Cerebellar cortex (tissue), 1 donor: ENCODE results near the gene ARHGAP23.

Experiments
- DNase-seq: peaks from one replicate; pipeline ENCODE4 v3.0.0-alpha.2; 2015; ENCODE audit warnings: low spot score

The ARHGAP23 gene

DNA sequence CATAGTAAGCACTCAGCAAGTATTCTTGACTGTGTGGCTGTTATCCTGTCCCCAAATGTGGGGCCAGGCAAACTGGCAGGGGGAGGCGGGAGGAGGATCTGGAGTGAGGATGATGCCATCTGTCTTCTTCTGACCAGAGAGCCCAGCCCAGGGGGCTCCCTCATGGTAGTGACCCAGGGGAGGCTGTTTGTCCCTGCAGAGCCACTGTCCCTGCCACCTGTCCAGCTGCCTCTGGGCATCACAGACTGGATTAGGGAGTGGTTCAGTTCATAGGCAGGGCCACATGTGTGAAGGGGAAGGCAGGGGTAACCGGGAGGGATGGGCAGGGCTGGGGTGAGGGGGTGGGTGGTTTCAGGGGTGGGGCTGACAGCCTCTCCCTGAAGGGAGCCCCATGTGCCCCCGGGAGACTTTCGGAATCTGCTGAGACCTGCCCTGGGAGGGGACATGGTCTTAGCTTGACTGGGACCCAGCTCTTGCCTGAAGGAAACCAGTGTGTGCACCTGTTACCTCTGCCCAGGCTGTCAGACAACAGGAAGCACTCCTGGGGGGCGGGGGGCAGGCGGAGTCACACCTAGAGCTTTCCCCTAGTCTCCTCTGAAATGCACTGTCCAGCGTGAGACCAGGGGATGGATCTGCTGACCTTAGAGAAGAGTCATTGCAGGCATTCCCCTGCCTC lies 15.2 kb downstream of the ARHGAP23 start:
- DNase-seq, result no peak

DNA sequence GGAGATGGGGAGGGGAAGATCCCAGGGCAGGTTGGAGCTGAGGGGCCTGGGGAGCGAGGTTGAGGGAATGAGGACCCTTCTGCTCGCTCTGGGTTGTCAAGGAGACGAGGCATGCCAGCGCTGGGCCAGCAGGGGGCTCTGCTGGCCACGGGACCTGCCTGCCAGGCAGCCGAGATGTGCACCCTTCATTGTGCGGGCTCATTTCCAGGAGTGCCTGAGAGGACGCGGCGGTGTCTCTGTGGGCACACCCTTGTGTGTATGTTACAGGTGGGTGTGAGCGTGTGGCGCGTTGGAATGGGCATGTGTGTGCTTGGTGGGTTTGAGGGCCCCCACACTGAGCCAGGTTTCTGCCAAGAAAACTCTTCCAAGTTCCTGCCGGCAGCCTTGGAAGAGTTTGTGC lies 15.9 kb downstream of the ARHGAP23 start:
- peak; percentile 72 for DNase-seq

DNA sequence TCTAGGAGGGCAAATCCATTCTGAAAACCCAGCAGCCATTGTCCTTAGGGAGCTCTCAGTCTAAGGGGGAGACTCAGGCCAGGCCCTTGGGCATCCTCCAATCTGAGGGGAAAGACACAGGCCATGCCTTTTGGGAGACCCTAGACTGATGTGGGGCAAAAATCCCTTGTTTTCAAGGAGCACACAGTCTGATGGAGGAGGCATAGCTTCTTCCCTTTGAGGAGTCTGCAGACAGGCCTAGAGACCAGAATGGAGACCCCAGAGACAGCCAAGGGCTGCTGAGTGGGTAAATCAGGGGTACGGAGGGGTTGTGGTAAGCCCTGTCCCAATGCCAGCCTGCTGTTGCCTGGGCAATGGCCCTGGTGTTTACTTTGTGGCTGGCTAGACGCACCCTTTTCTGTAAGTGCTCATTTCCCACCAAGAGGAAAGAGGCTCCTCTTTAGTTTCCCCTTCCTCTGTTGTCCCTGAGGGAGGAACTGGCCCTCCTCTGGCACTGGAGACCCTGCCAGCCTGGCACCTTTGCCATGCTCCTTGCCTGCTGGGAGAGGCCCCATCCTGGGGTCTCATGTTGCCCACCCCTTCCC lies 19.3 kb downstream of the ARHGAP23 start:
- no peak for DNase-seq

DNA sequence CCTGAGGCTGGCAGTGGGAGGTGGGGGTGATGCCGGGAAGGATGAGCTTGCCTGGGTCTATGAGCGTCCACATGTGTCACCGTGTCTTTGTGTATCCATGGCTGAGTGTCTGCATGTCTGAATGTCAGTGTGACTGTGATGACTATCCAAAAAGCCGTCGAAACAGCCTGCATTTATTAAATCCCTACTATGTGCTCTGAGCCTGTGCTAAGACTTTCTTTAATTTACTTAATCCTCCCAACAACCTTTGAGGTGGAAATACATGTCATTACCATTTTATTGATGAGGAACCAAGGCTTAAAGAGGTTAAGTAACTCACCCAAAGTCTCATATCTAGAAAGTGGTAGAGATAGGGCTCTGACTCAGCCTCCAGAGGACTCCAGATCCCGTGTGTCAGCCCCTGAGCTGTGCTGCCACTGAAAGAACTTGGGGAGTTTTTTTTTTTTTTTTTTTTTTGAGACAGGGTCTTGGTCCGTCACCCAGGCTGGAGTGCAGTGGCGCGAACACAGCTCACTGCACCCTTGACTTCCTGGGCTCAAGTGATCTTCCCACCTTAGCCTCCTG lies 20.0 kb downstream of the ARHGAP23 start:
- no peak for DNase-seq

DNA sequence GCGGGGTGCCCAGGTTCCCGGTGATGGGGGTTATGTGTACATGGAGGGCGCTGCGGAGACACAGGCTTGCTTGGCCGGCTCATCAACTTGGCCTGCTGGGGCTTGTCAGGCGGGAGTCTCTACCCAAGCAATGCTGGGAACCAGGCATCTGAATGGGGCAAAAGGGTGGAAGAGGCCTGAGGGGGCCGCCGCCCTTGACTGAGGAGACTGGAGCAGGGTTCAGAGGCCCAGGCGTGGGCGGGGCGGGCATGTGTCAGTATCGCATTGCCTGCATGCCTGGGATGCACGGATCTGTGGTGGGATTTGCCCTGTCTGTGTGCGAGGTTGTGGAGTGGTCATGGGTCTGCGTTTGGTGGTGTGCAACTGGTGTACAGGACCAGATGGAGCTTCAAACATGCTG lies 21.1 kb downstream of the ARHGAP23 start:
- DNase-seq, result no peak

DNA sequence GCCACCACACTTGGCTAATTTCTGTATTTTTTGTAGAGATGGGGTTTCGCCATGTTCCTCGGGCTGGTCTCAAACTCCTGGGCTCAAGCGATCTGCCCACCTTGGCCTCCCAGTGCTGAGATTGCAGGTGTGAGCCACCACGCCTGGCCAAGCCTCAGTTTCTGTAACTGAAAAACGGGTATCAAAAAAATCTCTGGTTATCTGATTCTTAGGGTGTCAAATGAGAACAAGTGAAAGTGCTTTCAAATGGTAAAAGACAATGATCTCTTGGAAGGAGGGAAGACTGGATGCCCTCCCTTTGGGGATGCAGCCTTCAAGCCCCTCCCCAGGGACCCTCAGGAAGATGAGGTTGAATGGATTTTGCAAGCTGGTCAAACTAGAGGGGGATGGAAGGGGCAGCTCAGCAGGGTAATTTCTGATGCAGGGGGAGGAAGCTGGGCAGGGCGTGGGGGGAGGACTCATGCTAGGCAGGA lies 22.3 kb downstream of the ARHGAP23 start:
- DNase-seq, result no peak

DNA sequence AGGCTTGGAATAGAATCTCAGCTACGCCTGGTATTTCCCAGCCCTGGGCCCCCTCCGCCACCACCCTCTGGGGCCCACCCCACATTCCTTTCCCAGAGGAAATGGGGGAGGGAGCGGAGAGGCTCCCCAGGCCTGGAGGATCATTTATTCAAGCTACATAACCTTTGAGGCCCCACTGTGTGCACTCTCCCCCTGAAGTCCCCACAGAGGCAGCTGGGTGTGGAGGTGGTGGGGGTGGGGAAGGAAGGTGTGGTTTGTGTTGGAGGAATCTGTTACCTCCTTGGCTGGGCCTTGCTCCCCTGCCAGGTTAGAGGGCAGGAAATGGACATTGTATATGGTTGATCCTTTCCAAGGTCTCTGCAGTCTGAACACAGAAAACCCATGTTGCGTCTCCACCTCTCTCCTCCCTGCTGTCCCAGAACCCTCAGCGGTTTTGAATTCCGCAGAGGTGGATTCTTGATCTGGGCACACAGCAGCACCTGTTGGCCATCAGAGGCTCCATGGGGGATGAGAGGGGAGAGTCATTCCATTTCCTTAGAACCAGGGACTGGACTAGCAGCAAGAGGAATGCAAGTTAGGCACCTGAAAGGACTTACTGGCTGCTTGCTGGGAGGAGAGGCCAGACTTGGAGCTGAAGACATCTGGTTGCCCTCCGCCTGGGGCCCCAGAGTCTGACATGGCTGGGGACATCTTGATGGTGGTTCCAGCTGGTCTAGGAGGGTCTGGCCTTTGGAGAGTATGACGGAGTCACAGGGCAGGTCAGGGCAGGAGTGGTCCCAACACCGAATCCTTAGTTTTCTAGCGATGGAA lies 23.0 kb downstream of the ARHGAP23 start:
- no peak for DNase-seq

DNA sequence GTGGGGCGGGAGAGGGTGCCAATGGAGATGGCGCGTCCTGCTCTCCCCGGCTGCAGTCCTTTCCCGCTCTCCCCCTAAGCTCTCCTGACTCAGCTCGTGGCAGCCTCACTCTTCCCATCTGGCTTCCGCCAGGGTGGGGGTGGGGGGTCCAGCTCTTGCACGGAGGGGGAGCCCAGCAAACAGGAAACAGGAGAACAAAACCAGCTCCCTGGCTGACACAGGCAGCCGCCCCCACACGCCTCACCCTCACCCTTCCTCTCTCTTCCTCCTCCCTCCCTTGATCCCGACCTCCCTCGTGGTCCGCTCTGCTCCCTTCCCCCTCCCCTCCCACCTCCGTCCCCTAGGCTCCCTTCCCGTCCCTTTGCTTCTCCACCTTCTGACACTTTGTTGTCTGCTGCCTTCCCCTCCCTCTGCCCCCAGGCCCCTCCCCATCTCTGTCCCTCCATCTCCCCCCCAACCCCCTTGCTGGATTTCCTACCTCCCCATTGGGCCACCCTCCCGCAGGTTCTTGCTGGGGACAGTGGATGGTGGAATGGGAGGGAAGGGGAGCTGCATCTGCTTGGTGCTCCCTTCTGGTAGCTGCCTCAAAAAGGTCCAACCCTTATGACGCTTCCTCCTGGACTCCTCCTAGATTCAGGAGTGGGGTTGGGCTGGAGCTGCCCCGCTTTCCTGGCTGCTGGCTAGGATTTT lies 23.7 kb downstream of the ARHGAP23 start:
- no peak for DNase-seq

DNA sequence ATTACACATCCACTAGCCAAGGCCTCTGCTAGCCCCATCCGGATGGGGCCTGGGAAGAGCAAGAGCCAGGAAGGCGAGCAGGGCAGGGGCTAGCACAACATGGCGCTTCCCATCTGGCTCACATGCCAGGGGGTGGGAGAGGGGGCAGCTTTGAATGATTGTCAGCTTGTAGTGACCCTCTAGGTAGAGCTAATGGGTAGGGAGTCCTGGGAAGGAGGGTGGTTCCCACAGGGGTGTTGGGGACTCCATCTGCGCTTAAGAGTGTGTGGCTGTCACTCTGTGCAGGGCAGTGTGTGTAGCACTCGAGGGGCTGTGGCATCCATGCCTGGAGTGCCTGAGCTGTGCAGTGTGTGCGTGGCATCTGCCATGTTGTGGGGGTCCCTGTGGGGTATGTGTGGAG lies 24.5 kb downstream of the ARHGAP23 start:
- no peak for DNase-seq

DNA sequence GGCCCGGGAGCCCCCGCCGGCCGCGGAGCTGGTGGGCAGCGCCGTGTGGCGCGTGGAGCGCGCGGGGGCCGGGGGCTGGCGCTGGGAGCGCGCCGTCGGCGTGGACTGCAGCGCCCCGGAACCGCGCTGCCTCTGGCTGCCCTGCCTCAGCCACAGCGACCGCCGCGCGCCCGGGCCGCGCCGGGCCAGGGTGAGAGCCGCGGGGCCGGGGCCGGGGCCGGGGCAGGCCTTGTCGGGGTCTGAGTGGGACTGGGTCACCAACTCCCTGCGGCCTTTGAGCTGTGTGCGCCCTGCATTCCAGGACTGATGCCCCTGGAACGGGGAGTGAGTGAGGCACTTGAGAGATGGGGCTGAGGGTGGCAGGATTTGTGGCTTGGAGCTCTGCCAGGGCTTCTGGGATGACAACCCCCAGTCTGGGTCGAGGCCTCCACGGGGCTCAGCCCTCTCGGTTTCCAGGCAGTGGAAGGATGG lies 25.7 kb downstream of the ARHGAP23 start:
- DNase-seq, result no peak

DNA sequence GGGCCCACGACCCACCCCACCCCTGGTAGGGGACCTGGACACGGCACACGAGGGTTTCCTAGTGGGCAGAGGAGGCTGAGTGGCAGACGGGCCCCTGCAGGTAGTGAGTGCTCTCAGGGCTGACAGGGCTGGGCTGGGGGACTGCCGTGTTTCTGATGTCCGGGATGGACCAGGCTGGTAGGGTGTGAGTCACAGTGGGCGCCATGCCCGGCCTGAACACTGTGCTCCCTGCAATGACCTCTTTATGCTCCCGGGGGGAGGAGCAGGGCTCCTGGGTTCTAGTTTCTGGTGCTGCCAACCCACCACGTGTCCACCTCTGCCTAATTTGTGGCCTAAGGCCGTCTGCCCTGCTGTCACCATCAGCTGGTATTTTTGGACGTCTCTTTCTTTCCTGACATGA lies 26.3 kb downstream of the ARHGAP23 start:
- peak; percentile 65 for DNase-seq

DNA sequence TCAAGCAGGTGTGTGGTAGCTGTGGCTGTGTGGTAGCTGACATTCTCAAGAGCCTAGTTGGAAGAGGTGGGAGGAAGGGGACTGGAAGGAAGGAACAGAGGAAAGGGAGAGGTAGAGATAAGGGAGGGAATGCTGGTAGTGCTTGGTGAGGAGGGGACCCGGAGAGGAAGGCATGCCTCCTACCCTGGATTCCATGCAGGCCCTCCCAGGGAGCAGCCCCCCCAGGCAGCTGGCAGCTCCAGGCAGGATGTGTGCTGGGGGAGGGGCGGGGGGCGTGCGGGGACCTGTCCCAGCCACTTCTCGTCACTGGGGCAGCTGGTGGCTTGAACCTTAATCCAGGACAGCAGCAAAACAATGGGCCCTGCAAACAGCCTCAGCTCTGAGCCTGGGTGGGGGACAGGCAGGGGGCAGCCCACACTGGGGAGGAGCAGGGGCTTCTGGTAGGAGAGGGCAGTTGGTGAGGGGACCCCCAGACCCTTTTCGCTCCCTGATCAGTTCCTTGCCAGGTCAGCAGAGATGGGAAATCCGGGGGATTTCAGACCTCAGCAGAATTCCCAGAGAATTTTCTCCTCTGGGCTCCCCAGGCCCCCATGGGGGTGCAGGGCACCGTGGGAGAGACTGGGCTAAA lies 27.1 kb downstream of the ARHGAP23 start:
- DNase-seq, result no peak

DNA sequence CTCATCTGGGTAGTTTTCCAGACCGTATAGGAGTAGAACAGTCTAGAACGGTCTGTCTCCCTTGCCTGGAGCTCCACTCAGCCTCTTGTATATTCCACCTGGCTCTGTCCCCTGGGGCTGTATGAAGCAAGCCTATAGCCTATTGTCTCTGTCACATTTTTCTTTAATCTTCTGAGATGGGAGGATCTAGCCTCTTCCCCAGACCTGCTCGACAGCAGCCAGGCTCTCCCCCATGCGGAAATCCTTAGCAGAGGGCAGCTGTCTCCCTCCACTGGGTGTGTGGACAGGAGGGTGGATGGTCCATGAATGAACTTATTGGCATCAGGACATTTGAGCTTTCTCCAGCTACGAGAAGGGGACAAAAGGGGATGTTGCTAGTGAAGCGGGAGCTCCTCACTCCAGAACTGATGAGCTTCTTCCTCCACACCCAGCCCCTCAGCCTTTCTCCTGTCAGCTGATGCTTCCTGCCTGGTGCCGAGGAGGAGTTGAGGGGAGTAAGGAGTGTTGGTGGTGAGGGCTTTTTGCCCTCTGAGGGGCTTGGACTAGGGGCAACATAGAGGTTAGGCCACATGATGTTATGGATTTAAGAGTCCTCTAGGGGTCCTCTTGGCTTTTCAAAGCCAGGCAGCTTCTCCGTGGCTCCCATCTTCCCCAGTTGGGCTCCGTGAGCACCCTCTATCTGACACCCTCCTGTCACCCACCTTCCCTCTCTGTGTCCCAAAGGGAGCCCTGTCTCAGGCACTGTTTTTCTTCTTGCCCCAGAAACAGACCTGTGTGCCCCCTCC lies 28.0 kb downstream of the ARHGAP23 start:
- no peak for DNase-seq

DNA sequence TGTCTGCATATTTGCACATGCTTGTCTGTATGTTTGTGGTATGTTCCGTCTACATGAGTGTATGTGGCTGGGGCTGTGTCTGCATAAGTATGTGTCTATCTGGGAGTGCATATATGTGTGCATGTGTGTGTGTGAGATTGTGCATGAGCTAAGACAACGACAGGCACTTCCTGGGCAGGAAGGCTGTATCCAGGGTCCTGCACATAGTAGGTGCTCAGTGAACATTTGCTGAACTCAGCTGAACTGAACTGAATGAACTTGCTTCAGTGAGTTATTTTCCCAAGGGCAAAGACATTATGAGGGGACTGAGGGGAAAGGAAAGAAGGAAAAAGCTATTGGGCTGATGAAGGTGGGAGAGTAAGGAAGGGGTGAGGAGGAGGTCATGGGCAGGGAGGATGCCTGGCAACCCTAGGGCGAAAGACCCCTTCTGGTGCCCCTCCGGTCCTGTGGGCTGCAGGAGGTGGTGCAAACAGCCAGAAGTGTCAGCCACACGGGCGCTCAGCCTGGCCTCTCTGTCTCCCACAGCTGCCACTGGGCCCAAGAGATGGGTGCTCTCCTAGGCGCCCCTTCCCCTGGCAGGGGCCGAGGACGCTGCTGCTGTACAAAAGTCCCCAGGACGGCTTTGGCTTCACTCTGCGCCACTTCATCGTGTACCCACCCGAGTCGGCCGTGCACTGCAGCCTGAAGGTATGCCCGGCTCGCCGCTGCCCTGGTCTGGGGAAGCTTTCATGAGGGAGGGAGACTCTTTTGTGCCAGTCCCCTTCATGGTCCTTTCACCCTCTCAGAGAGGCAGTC lies 29.5 kb downstream of the ARHGAP23 start:
- no peak for DNase-seq

DNA sequence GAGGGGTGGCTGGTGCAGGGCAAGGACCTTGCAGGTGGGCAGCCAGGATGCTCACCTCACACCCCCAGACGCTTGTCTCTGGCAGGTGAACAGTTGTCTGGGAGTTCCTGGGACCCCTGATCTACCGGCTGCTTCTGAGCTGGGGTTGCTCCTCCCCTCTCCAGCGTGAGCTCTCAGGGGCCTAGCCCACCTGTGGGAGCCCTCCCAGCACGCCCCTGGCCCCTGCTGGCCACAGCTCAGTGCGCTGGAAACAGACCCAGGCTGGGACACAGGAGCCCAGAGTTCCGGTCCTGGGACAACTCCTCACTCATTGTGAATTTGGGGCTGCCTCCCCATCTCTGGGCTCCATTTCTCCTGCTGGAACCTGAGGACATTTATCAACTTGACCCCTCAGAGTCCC lies 30.3 kb downstream of the ARHGAP23 start:
- no peak for DNase-seq

DNA sequence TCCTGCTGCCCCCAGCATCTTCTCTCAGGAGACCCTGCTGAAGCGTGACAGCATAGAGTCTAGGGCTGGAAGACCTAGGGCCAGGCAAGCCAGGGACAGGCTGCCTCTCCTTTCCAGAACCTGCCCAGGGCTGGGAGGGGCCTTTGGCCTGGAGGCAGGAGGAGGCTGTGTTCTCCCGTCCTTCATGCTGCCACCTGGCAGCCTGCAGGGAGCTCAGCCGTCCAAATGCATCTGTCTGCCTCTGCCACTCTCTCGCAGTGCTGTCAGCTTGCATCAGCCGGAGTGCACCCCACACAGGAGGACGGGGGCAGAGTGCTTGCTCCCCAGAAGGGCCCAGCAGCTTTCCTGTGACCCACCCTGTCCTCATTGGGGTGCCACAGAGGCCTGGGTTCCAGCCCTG lies 31.3 kb downstream of the ARHGAP23 start:
- peak; percentile 70 for DNase-seq

DNA sequence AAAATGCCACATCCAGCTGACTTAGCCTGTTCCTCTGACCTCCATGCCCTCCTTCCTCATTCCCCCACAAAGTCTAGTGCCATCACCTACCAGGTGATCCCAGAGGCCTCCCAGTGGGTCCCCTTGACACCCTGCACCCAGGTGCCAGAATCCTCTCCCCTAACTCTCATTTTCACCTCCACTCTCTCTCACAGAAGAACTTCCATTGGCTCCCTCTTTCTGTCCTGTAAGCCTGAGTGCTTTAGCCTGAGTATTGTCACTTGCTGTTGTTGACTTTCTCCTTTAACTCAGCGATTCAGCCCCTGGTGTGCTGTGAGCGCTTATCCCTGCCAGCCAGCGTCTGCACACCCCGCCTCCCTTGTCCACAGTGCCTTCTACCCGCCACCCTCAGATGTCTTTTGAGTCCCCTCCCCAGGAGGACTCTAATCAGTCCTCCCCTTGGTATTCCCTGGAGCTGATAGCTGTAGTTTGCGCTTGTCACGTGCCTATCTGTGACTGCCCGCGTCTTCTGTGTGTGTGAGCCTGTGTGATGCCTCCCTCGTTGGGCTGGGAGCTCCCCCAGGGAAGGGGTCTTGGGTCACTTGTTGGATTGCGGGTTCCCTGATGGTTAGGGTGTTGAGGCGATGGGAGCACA lies 31.9 kb downstream of the ARHGAP23 start:
- no peak for DNase-seq

DNA sequence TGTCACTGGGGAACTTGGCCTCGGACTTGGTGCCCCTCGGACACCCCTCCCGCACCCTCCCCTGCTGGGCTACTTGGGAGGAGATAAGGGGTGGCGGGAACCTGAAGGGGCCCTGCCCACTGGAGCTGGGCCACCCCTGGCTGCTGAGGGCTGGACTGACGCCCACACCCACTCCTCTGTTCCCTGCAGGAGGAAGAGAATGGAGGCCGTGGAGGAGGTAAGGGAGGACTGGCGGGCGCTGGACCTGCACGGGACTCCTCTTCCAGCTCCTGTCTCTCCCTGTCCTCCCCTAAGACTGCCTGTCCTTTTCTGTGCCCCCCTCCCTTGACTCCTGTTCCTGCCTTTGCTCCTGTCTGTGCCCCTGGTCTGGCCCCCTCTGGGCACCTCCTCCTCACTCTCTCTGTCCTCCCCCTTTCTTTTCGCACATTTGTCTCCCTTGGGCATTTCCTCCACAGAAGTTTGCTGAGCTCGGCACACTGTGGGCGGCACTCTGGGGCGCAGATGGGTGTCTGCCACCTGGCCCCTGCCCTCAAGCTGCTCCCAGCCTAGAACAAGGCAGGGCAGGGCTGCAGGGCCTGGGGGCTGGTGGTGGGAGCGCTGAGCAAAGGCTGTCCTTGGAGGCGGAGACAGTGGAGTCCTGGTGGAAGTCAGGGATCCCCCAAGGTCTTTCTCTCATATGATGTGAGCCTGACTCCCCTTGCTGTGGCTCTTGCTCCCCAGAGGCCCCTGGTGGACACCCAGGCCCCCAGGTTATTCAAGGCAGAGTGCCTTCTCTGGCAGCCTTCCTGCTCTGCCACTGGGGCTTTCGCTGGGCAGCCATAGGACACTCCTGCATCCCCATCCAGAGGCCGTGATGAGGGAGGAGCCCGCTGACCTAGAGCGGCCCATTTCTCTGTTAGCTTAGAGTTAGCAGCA lies 32.7 kb downstream of the ARHGAP23 start:
- no peak for DNase-seq
